ENCODE results near the gene R3HDM2.

The R3HDM2 gene

DNA sequence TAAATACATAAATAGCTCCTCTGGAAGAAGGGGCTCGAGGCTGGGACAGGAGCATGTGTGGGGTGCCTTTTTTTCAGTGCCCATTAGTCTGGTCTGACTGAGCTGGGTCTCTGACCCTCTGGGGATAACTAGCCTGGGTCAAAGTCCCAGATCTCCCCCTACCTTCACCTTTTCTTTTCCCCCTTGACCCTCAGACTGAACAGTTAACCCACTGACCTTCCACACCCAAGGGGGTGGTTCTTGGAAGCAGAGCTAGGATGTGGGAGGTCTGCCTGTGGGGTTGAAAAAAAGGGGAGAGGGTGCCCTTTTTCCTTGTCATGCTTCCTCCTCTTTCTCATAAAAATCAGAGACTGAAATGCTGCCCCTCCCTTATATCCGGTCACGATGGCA, 27.8 kb upstream of the R3HDM2 start:
- Histone ChIP-seq H3K9me3 (ENCODE audit: control insufficient read depth, low read length) (no peaks in the 10 kb centered on the region), H3K27ac (ENCODE audit: low read depth, low read length, severe bottlenecking) (peak overlapping the region; percentile 65), H3K4me1 (ENCODE audit: control insufficient read depth, insufficient read depth, low read length, poor library complexity, severe bottlenecking) (peaks cover 34% of the 10 kb centered on the region), H3K4me3 (ENCODE audit: extremely low read depth, insufficient read depth, low read length, poor library complexity, severe bottlenecking) (peak overlapping the region; percentile 62), H3K36me3 (ENCODE audit: control insufficient read depth, insufficient read depth, low read length) (no peaks in the 10 kb centered on the region)
- 0% methylated on average over 2 of the region's 3 CpGs for WGBS, 2 experiments (ENCODE audit: insufficient coverage in 2 of 2)

DNA sequence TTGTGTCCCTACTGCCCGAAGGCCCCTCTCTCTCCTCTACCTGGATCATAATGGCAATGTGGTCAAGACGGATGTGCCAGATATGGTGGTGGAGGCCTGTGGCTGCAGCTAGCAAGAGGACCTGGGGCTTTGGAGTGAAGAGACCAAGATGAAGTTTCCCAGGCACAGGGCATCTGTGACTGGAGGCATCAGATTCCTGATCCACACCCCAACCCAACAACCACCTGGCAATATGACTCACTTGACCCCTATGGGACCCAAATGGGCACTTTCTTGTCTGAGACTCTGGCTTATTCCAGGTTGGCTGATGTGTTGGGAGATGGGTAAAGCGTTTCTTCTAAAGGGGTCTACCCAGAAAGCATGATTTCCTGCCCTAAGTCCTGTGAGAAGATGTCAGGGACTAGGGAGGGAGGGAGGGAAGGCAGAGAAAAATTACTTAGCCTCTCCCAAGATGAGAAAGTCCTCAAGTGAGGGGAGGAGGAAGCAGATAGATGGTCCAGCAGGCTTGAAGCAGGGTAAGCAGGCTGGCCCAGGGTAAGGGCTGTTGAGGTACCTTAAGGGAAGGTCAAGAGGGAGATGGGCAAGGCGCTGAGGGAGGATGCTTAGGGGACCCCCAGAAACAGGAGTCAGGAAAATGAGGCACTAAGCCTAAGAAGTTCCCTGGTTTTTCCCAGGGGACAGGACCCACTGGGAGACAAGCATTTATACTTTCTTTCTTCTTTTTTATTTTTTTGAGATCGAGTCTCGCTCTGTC, 26.1 kb upstream of the R3HDM2 start:
- H3K36me3 ChIP-seq (ENCODE audit: control insufficient read depth, insufficient read depth, low read length), result no peaks in the 10 kb centered on the region
- H3K4me3 ChIP-seq (ENCODE audit: extremely low read depth, insufficient read depth, low read length, poor library complexity, severe bottlenecking), result no peak overlapping the region
- peaks cover 43% of the 10 kb centered on the region for H3K4me1 ChIP-seq (ENCODE audit: control insufficient read depth, insufficient read depth, low read length, poor library complexity, severe bottlenecking)
- no peak overlapping the region for H3K27ac ChIP-seq (ENCODE audit: low read depth, low read length, severe bottlenecking)
- no peaks in the 10 kb centered on the region for H3K9me3 ChIP-seq (ENCODE audit: control insufficient read depth, low read length)
- WGBS, 2 experiments (ENCODE audit: insufficient coverage in 2 of 2), result 100% methylated on average over 4 of the region's 6 CpGs

DNA sequence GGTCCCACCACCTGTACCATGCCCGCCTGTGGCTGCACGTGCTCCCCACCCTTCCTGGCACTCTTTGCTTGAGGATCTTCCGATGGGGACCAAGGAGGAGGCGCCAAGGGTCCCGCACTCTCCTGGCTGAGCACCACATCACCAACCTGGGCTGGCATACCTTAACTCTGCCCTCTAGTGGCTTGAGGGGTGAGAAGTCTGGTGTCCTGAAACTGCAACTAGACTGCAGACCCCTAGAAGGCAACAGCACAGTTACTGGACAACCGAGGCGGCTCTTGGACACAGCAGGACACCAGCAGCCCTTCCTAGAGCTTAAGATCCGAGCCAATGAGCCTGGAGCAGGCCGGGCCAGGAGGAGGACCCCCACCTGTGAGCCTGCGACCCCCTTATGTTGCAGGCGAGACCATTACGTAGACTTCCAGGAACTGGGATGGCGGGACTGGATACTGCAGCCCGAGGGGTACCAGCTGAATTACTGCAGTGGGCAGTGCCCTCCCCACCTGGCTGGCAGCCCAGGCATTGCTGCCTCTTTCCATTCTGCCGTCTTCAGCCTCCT, 25.4 kb upstream of the R3HDM2 start:
- H3K9me3 ChIP-seq (ENCODE audit: control insufficient read depth, low read length), result no peaks in the 10 kb centered on the region
- H3K4me3 ChIP-seq (ENCODE audit: extremely low read depth, insufficient read depth, low read length, poor library complexity, severe bottlenecking), result no peak overlapping the region
- 55 to 68% methylated on average over 12 to 15 of the region's 15 CpGs for WGBS, 2 experiments (ENCODE audit: insufficient coverage in 2 of 2)
- no peak overlapping the region for H3K27ac ChIP-seq (ENCODE audit: low read depth, low read length, severe bottlenecking)
- no peaks in the 10 kb centered on the region for H3K36me3 ChIP-seq (ENCODE audit: control insufficient read depth, insufficient read depth, low read length)
- peaks cover 44% of the 10 kb centered on the region for H3K4me1 ChIP-seq (ENCODE audit: control insufficient read depth, insufficient read depth, low read length, poor library complexity, severe bottlenecking)

DNA sequence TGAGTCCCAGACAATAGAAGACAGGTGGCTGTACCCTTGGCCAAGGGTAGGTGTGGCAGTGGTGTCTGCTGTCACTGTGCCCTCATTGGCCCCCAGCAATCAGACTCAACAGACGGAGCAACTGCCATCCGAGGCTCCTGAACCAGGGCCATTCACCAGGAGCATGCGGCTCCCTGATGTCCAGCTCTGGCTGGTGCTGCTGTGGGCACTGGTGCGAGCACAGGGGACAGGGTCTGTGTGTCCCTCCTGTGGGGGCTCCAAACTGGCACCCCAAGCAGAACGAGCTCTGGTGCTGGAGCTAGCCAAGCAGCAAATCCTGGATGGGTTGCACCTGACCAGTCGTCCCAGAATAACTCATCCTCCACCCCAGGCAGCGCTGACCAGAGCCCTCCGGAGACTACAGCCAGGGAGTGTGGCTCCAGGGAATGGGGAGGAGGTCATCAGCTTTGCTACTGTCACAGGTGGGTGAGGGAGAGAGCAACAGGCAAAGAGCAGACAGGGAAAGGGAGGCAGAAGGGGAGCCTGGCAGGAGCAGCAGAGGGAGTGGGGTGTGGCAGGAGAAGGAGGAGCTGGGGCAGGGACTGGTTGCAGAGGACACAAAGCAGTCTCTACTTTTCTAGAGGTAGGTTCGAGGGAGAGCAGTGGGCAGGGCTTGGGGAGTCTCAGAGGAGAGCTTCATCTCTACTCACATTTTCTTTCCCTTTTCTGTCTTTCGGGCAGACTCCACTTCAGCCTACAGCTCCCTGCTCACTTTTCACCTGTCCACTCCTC, 24.7 kb upstream of the R3HDM2 start:
- peaks cover 40% of the 10 kb centered on the region for H3K4me1 ChIP-seq (ENCODE audit: control insufficient read depth, insufficient read depth, low read length, poor library complexity, severe bottlenecking)
- H3K36me3 ChIP-seq (ENCODE audit: control insufficient read depth, insufficient read depth, low read length), result no peaks in the 10 kb centered on the region
- H3K27ac ChIP-seq (ENCODE audit: low read depth, low read length, severe bottlenecking), result no peak overlapping the region
- WGBS, 2 experiments (ENCODE audit: insufficient coverage in 2 of 2), result 66 to 83% methylated on average over 6 of the region's 10 CpGs
- H3K9me3 ChIP-seq (ENCODE audit: control insufficient read depth, low read length), result no peaks in the 10 kb centered on the region
- H3K4me3 ChIP-seq (ENCODE audit: extremely low read depth, insufficient read depth, low read length, poor library complexity, severe bottlenecking), result no peak overlapping the region

DNA sequence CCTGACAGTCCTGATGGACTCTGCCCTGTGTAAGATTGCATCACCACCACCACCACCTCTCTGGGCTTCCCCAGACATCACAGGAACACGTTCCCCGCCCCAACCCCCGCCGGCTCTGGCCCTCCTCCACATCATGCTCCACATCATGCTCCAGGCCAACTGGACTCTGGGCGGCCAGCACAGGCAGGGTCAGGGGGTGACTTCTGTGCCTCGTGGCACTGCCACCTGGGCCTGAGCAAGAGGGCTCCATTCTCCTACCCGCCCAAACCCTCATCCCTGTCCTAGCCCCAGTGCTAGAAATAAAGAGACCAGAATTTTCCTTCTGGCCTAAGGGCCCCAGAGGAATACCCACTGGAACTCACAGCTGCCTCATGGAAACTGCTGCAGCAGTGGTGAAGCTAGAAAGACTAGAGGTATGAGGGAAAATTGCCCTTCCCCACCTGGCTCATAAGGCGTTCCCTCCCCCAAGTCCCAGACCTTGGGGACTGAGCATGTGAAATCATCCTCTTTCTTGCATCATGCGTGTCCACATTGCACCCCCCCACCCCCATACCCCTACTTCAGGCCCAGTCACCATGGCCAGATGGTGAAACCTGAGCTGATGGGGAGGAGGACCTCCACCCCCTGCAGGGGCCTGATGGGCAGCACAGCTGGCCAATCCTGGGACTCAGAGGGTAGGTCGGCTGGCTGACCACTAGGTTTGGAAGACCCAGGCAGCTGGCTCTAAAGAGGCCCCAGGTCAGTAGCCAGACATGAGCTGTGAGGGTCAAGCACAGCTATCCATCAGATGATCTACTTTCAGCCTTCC, 23.9 kb upstream of the R3HDM2 start, which contains the start of gene INHBE:
Gene INHBE (plus strand): TSS at position 742 of the 808 bp plus-strand sequence. CDS start 230 bp downstream, outside the sequence.
- Histone ChIP-seq H3K4me3 (ENCODE audit: extremely low read depth, insufficient read depth, low read length, poor library complexity, severe bottlenecking) (no peak within 1 kb of the TSS), H3K27ac (ENCODE audit: low read depth, low read length, severe bottlenecking) (peak within 1 kb of the TSS; percentile 80), H3K36me3 (ENCODE audit: control insufficient read depth, insufficient read depth, low read length) (no peaks in the 10 kb centered on the region), H3K9me3 (ENCODE audit: control insufficient read depth, low read length) (no peaks in the 10 kb centered on the region), H3K4me1 (ENCODE audit: control insufficient read depth, insufficient read depth, low read length, poor library complexity, severe bottlenecking) (peaks cover 34% of the 10 kb centered on the region)
- WGBS, 2 experiments (ENCODE audit: insufficient coverage in 2 of 2), result 67 to 82% methylated on average over 4 to 9 of the region's 10 CpGs

DNA sequence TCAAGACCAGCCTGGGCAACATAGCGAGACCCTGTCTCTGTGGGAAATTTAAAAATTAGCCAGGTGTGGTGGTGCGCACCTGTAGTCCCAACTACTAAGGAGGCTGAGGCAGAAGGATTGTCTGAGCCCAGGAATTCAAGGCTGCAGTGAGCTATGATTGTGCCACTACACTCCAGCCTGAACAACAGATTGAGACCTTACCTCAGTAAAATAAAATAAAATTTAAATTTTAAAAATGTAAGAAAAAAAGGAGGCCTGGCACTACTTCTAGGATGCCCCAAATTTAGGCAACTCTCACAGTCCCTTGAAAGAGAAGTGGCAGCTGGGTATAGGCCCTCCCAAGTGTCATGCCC, 23.3 kb upstream of the R3HDM2 start:
- peaks cover 34% of the 10 kb centered on the region for H3K4me1 ChIP-seq (ENCODE audit: control insufficient read depth, insufficient read depth, low read length, poor library complexity, severe bottlenecking)
- no peak overlapping the region for H3K27ac ChIP-seq (ENCODE audit: low read depth, low read length, severe bottlenecking)
- H3K36me3 ChIP-seq (ENCODE audit: control insufficient read depth, insufficient read depth, low read length), result no peaks in the 10 kb centered on the region
- no peak overlapping the region for H3K4me3 ChIP-seq (ENCODE audit: extremely low read depth, insufficient read depth, low read length, poor library complexity, severe bottlenecking)
- no peaks in the 10 kb centered on the region for H3K9me3 ChIP-seq (ENCODE audit: control insufficient read depth, low read length)
- WGBS, 2 experiments (ENCODE audit: insufficient coverage in 2 of 2), result 82 to 100% methylated on average over 2 of the region's 2 CpGs

DNA sequence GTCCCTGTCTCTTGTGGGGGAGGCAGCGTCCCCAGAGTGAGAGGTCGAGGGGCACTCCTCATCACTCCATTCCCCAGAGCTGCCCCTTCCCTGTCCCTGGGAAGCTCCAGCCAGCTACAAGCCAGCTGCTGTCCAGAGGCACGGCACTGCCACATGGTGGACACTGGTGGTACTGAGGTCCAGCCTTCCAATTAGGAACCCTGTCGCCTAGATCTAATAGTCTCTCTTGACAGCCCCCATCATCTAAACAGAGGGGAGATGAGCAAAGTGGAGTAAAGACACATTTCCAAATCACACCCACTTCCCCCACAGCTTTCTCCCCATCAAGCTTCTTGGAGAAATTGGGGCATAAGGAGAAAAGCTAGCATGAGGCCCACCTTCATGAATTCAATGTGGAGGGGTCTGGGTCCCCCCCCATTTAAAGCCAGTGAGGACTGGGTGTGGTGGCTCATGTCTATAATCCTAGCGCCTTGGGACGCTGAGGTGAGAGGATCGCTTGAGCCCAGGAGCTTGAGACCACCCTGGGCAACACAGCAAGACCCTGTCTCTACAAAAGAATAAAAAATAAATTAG, 22.2 kb upstream of the R3HDM2 start:
- no peaks in the 10 kb centered on the region for H3K9me3 ChIP-seq (ENCODE audit: control insufficient read depth, low read length)
- WGBS, 2 experiments (ENCODE audit: insufficient coverage in 2 of 2), result 30 to 49% methylated on average over 2 to 3 of the region's 7 CpGs
- peaks cover 28% of the 10 kb centered on the region for H3K4me1 ChIP-seq (ENCODE audit: control insufficient read depth, insufficient read depth, low read length, poor library complexity, severe bottlenecking)
- no peak overlapping the region for H3K4me3 ChIP-seq (ENCODE audit: extremely low read depth, insufficient read depth, low read length, poor library complexity, severe bottlenecking)
- no peaks in the 10 kb centered on the region for H3K36me3 ChIP-seq (ENCODE audit: control insufficient read depth, insufficient read depth, low read length)
- peak overlapping the region; percentile 77 for H3K27ac ChIP-seq (ENCODE audit: low read depth, low read length, severe bottlenecking)

DNA sequence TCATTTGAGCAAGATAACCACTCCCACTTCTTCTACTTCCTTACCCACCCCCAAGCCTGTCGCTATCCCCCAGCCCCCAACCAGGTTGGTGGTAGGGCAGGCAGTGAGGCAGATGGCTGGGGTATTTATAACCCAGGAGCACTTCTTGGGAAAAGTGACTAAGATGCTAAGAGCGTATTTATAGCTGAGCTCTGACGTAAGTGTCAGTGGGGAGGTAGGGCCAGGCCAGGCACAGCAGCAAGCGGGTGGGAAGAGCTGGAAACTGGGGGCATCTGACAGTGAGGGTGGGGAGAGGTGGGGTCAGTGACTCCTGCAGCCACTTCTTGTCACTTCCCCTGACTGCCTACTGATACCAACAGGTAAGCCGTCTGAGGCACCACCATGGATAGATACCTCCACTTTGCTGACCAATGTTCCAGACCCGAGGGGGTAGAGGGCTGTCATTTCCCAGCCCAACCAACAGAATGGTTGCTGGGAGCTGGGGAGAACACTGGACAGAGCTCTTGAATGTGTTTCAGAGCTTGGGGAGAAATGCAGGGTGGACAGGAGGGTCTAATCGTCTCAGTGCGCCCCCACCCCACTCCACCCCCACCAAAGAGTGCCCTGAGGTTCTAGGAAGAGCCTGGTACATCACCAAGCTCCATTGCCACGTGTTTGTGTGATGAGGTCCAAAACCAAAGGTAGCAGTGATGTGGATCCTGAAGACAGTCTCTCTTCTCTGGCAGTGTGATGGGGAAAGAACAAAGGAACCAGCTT, 21.5 kb upstream of the R3HDM2 start:
- no peak overlapping the region for H3K4me3 ChIP-seq (ENCODE audit: extremely low read depth, insufficient read depth, low read length, poor library complexity, severe bottlenecking)
- WGBS, 2 experiments (ENCODE audit: insufficient coverage in 2 of 2), result 46 to 62% methylated on average over 4 to 6 of the region's 9 CpGs
- H3K9me3 ChIP-seq (ENCODE audit: control insufficient read depth, low read length), result no peaks in the 10 kb centered on the region
- peak overlapping the region; percentile 77 for H3K27ac ChIP-seq (ENCODE audit: low read depth, low read length, severe bottlenecking)
- peaks cover 28% of the 10 kb centered on the region for H3K4me1 ChIP-seq (ENCODE audit: control insufficient read depth, insufficient read depth, low read length, poor library complexity, severe bottlenecking)
- no peaks in the 10 kb centered on the region for H3K36me3 ChIP-seq (ENCODE audit: control insufficient read depth, insufficient read depth, low read length)

DNA sequence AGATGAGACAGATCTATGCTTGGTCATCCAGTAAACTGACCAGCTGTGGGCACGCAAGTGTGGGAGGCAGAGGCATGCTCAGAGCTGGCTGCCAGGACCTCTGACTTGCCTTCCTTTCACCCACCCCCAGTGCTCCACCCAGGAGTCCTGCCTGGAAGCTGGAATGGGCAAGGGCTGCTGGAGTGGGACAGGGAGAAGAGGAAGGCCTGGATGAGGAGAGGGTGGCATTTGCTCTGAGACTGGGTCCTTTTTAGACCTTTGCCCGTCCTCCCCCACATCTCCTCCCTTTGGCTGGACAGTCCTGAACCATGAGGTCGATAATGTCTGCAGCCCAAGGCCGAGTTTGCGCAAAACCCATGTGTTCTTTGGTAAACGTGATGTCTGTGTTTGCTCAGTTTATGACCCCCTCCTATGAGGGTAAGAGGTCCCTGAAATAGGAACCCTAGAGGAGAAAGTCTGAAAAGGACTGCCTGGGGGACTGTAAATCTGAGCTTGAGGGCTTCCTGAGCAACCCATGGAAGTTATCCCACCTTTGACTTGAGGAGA, 20.5 kb upstream of the R3HDM2 start:
- Histone ChIP-seq H3K27ac (ENCODE audit: low read depth, low read length, severe bottlenecking) (no peak overlapping the region), H3K4me3 (ENCODE audit: extremely low read depth, insufficient read depth, low read length, poor library complexity, severe bottlenecking) (no peak overlapping the region), H3K9me3 (ENCODE audit: control insufficient read depth, low read length) (no peaks in the 10 kb centered on the region), H3K36me3 (ENCODE audit: control insufficient read depth, insufficient read depth, low read length) (no peaks in the 10 kb centered on the region), H3K4me1 (ENCODE audit: control insufficient read depth, insufficient read depth, low read length, poor library complexity, severe bottlenecking) (peaks cover 28% of the 10 kb centered on the region)
- 85 to 88% methylated on average over 4 of the region's 6 CpGs for WGBS, 2 experiments (ENCODE audit: insufficient coverage in 2 of 2)
